Loucy (cell line): ENCODE results near the gene TPP2.

Experiments
- CTCF ChIP-seq: fragments of 200-600 bp; sonication (generic); conservative IDR thresholded peaks from 2 replicates; pipeline ENCODE4 v1.5.1; 2014; ENCODE audit warnings: mild to moderate bottlenecking, antibody characterized with exemption, low read length
- EZH2phosphoT487 ChIP-seq: fragments of 200-600 bp; IDR thresholded peaks from 2 replicates; pipeline ENCODE4 v1.6.1; 2018; ENCODE audit warnings: antibody characterized with exemption, mild to moderate bottlenecking, moderate library complexity, borderline replicate concordance

- TF ChIP-seq EZH2phosphoT487 (no peak), CTCF (no peak)
Observed at GRCh38 chr13:102688306-102688973, 91.7 kb downstream of the TPP2 start.
